ENCODE results near the gene KISS1.

DNA sequence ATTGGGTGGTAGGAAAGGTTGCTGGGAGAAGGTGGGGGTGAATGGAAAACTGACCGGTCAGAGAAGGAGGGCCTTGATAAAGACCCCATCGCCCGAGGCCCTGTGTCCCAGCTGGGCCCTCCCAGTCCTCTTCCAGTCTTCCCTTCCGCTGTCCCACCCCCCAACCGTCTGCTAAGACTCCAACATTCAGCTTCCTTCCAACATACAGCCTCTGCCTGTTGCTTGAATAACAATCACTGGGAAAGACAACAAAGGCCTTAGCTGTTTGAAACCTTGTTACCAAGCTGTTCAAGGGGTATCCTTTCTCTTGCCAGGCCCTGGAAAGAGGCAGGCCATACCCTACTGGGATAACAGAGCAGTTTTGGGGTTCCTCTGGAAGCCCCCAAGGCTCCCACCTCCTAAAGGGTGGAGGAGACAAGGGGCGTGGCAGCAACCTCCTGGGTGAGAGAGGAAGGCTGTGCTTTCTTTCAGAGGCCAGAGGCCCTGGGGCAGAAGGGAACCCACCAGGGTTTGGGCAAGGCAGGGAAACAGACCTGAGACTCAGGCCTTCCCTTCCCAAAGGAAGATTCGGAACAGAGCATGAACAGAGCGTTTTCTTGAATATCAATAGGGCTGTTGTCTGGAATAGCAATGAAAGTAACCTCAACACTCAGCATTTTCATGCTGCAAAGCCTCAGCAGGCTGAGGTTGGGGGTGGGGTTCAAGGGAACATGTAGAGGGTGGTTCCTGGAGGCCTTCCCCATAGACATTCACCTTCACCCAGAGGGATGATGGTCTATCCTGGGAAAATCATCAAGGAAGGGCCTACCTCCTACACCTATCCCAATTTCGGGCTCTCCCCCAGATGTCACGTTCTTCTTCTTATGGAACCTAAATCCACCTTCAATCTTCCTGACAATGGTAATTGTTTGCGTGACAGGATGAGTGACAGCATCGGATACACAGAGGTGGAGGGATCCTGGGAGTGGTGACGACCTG is 48.6 kb downstream of the KISS1 start:
- TF ChIP-seq, protein P1, sequence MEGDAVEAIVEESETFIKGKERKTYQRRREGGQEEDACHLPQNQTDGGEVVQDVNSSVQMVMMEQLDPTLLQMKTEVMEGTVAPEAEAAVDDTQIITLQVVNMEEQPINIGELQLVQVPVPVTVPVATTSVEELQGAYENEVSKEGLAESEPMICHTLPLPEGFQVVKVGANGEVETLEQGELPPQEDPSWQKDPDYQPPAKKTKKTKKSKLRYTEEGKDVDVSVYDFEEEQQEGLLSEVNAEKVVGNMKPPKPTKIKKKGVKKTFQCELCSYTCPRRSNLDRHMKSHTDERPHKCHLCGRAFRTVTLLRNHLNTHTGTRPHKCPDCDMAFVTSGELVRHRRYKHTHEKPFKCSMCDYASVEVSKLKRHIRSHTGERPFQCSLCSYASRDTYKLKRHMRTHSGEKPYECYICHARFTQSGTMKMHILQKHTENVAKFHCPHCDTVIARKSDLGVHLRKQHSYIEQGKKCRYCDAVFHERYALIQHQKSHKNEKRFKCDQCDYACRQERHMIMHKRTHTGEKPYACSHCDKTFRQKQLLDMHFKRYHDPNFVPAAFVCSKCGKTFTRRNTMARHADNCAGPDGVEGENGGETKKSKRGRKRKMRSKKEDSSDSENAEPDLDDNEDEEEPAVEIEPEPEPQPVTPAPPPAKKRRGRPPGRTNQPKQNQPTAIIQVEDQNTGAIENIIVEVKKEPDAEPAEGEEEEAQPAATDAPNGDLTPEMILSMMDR (IDR thresholded peaks at IDR 0.05; ENCODE audit: insufficient read depth, low read depth, low read length) = no peak
- TF ChIP-seq EZH2 (IDR thresholded peaks at IDR 0.05; ENCODE audit: insufficient read depth, low read length) = no peak

All from astrocyte (in vitro differentiated cells and primary cell).